ENCODE measurements around the gene F2. TPM values are rescaled to one million over a fixed set of nuclear protein-coding genes. Genes with fewer than 3 reads are reported as not detected.

The F2 gene
- total RNA-seq, 1 donor from 2014 or later = not detected

- no peak overlapping the region for H3K4me3 ChIP-seq
- DNase-seq = no peak
- TF ChIP-seq CTCF (IDR thresholded peaks at IDR 0.05) = no peak
- intact Hi-C loops (cut with DNase I) = no loop called here
- no peak for ATAC-seq
- no peak overlapping the region for H3K27ac ChIP-seq
- H3K9me3 ChIP-seq = no peaks in the 10 kb centered on the region
- no peaks in the 10 kb centered on the region for H3K27me3 ChIP-seq
- peaks cover 15% of the 10 kb centered on the region for H3K4me1 ChIP-seq
- H3K36me3 ChIP-seq = peaks cover 71% of the 10 kb centered on the region
Measured at GRCh38 chr11:46692450-46692849, 26.6 kb upstream of the F2 start.

- intact Hi-C loops (cut with DNase I) = no loop called here
- H3K4me3 ChIP-seq = no peak overlapping the region
Measured at GRCh38 chr11:46693597-46694012, 25.4 kb upstream of the F2 start.

GRCh38 chr11:46694072-46694471 is 24.9 kb upstream of the F2 start:
- Histone ChIP-seq H3K4me3 (no peak overlapping the region), H3K36me3 (peaks cover 58% of the 10 kb centered on the region), H3K9me3 (no peaks in the 10 kb centered on the region), H3K4me1 (peaks cover 21% of the 10 kb centered on the region), H3K27me3 (no peaks in the 10 kb centered on the region), H3K27ac (peak overlapping the region; percentile 30)
- DNase-seq (no peak), ATAC-seq (no peak)
- intact Hi-C loops (cut with DNase I) = no loop called here
- no peak for TF ChIP-seq CTCF (IDR thresholded peaks at IDR 0.05)

More at GRCh38 chr11:46693597-46694012, 25.4 kb upstream of the F2 start:
- H3K36me3 ChIP-seq = peaks cover 61% of the 10 kb centered on the region
- DNase-seq = no peak
- H3K27me3 ChIP-seq = no peaks in the 10 kb centered on the region
- no peak for ATAC-seq
- no peaks in the 10 kb centered on the region for H3K9me3 ChIP-seq
- H3K27ac ChIP-seq = peak overlapping the region; percentile 30
- no peak for TF ChIP-seq CTCF (IDR thresholded peaks at IDR 0.05)
- H3K4me1 ChIP-seq = peaks cover 16% of the 10 kb centered on the region

GRCh38 chr11:46694607-46695006 is 24.4 kb upstream of the F2 start:
- no peak overlapping the region for H3K27ac ChIP-seq
- DNase-seq (no peak), ATAC-seq (no peak)
- H3K36me3 ChIP-seq = peaks cover 52% of the 10 kb centered on the region
- intact Hi-C loops (cut with DNase I) = no loop called here
- peaks cover 26% of the 10 kb centered on the region for H3K4me1 ChIP-seq
- no peak overlapping the region for H3K4me3 ChIP-seq
- no peaks in the 10 kb centered on the region for H3K27me3 ChIP-seq
- TF ChIP-seq CTCF (IDR thresholded peaks at IDR 0.05) = no peak
- H3K9me3 ChIP-seq = no peaks in the 10 kb centered on the region

- H3K27me3 ChIP-seq = no peaks in the 10 kb centered on the region
- H3K4me3 ChIP-seq = no peak overlapping the region
- H3K27ac ChIP-seq = peak overlapping the region; percentile 6
- H3K36me3 ChIP-seq = peaks cover 49% of the 10 kb centered on the region
- peaks cover 26% of the 10 kb centered on the region for H3K4me1 ChIP-seq
- no peak for DNase-seq
- H3K9me3 ChIP-seq = no peaks in the 10 kb centered on the region
- no peak for ATAC-seq
- no peak for TF ChIP-seq CTCF (IDR thresholded peaks at IDR 0.05)
- intact Hi-C loops (cut with DNase I) = no loop called here
Measured at GRCh38 chr11:46695345-46696211, 23.4 kb upstream of the F2 start.

All from upper lobe of right lung (tissue), 1 donor.